Measurements from ENCODE around the gene CSNK2A1. TPM values are rescaled to one million over a fixed set of nuclear protein-coding genes. Genes with fewer than 3 reads are reported as not detected.
"Not testable (repeated sequence)": the region's sequence is repeated elsewhere in the genome, so short reads cannot be mapped to it uniquely, and the experiment has no call there.

The CSNK2A1 gene
- total RNA-seq, 3 donors from 2014 or later, result 183 to 191 (median 187) TPM

DNA sequence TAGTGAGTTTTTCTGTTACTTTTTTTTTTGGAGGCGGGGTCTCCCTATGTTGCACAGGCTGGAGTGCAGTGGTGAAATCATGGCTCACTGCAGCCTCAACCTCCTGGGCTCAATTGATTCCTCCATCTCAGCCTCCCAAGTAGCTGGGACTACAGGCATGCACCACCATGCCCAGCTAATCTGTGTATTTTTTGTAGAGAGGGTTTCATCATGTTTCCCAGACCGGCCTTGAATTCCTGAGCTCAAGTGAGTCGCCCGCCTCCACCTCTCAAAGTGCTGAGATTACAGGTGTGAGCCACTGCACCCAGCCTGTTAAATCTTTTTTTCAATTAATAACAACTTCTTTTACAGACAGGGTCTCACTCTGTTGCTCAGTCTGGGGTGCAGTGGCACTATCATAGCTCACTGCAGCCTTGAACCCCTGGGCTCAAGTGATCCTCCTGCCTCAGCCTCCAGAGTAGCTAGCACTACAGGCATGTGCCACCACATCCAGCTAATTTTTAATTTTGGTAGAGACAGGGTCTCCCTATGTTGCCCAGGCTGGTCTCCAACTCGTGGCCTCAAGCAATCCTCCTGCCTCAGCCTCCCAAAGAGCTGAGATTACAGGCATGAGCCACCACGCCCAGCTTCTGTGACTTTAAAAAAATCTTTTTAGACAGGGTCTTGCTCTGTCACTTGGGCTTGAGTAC, 66.9 kb downstream of the CSNK2A1 start:
- not testable (repeated sequence) for H3K9me3 Mint-ChIP-seq; ATAC-seq; DNase-seq; H3K4me3 Mint-ChIP-seq; H3K27me3 Mint-ChIP-seq (ENCODE audit: low read depth)
- Mint-ChIP-seq H3K36me3 (ENCODE audit: insufficient read depth) (peaks cover 12% of the 10 kb centered on the region), H3K4me1 (ENCODE audit: low read depth) (peaks cover 16% of the 10 kb centered on the region)

DNA sequence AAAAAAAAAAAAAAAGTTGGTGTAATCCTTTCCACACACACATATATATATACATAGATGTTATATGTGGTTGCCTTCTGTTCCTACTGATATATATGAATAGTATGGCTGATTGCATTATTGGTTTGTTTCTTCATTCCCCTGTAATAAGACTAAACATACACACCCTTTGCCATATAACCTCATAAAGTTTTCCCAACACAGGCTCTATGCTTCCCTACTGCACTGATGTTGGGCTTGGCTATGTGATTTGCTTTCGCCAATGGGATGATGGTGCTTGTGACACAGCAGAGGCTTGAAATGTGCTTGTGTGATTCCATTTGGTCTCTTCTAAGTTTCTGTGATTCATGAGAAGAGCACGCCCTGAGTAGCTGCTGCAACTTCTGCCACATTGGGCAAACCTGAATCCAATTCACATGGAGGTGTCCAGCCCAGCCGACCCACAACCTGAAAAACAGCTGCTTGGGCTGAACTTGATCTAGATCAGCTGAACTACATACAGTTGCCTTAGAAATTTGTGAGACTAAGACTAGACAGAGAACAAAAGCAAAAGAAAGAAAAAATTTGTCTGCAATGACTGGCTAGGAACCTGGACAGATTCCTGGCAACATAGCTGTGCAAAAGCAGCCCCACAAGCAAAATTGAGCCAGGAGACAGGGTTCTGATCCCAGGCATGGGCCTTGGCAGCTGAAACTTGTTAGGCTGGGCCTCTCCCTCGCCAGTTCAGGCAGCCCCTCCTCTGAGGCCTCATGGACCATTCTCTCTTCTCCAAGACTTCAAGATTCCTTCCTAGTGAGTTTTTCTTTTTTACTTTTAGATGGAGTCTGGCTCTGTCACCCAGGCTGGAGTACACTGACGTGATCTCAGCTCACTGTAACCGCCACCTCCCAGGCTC, 67.9 kb downstream of the CSNK2A1 start:
- Mint-ChIP-seq H3K27me3 (ENCODE audit: low read depth) (no peaks in the 10 kb centered on the region), H3K4me1 (ENCODE audit: low read depth) (peaks cover 10% of the 10 kb centered on the region), H3K36me3 (ENCODE audit: insufficient read depth) (peaks cover 12% of the 10 kb centered on the region), H3K4me3 (no peak overlapping the region), H3K9me3 (no peaks in the 10 kb centered on the region)
- ATAC-seq (no peak), DNase-seq (no peak)

DNA sequence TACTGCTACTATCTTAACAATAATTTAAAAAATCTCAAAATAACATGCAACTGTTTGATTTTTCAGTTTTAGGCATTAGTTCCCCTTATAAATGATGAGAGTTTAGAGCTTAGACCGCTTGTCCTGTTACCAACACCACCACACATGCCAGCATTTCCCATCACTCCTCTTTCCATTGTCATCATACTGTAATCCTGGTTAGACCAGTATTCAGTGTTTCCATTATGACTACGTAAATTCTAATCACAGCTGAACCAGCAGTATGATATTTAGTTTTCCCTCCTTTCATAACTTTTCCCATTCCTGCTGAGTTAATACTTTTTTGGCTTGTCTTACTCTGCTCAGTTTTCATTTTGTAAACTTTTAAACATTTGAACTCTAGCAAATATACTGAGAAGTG, 69.0 kb downstream of the CSNK2A1 start:
- peaks cover 12% of the 10 kb centered on the region for H3K36me3 Mint-ChIP-seq (ENCODE audit: insufficient read depth)
- ATAC-seq, result no peak
- no peak overlapping the region for H3K4me3 Mint-ChIP-seq
- peaks cover 3% of the 10 kb centered on the region for H3K27me3 Mint-ChIP-seq (ENCODE audit: low read depth)
- H3K9me3 Mint-ChIP-seq, result no peaks in the 10 kb centered on the region
- no peak for DNase-seq
- peaks cover 5% of the 10 kb centered on the region for H3K4me1 Mint-ChIP-seq (ENCODE audit: low read depth)

DNA sequence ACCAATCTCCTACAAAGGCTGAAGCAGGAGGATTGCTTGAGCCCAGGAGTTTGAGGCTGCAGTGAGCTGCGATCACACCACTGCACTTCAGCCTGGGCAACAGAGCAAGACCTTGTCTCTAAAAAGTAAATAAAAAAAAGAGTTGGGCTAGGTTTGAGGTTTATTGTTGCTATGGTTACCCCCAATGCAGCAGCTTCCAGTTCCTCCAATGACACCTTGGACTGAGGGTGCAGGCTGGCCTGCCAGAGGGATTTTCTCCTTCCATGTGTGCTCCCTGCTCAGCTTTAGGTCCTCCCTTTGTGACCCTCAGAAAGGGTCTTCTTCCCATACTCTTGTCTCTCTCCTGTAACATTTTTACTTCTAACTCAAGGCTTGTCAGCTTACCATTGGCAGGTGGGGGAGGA, 70.7 kb downstream of the CSNK2A1 start:
- Mint-ChIP-seq H3K4me1 (ENCODE audit: low read depth) (no peaks in the 10 kb centered on the region), H3K9me3 (no peaks in the 10 kb centered on the region), H3K4me3 (no peak overlapping the region), H3K36me3 (ENCODE audit: insufficient read depth) (peaks cover 7% of the 10 kb centered on the region), H3K27me3 (ENCODE audit: low read depth) (peaks cover 4% of the 10 kb centered on the region)
- no peak for DNase-seq
- no peak for ATAC-seq

DNA sequence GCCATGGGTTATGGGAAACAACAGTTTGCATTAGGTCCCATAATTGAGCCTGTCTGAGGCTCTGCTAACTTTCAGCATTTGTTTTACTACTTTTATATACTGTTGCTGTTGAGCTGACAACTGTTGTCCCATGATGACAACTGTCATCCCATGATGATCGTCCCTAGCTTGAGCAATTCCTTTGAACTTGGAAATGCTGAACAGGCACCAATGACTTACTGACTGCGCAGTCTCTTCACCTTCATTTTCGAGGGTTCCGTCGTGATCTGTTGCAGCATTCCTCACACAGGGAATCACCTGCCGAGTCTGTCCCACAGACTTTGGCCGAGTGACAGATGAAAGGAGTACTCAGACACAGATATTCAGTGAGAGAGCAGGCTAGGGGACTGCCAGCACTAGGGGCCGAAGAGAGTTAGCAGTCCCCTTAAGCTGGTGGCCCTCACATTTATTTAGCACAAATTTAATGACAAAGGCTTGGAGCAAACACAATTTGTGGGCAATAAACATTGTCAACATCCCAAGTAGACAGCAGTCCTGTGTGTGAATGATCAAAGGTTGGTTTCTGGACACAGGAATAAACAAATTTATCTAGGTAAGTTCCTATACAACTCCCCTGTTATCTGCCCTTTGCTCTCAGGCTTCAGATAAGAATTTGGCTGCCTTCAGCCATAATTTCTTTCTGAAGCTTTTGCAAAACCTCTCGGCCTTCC, 71.3 kb downstream of the CSNK2A1 start:
- no peak overlapping the region for H3K4me3 Mint-ChIP-seq
- peaks cover 5% of the 10 kb centered on the region for H3K36me3 Mint-ChIP-seq (ENCODE audit: insufficient read depth)
- no peaks in the 10 kb centered on the region for H3K4me1 Mint-ChIP-seq (ENCODE audit: low read depth)
- no peak for ATAC-seq
- DNase-seq, result no peak
- no peaks in the 10 kb centered on the region for H3K9me3 Mint-ChIP-seq
- H3K27me3 Mint-ChIP-seq (ENCODE audit: low read depth), result peaks cover 4% of the 10 kb centered on the region

DNA sequence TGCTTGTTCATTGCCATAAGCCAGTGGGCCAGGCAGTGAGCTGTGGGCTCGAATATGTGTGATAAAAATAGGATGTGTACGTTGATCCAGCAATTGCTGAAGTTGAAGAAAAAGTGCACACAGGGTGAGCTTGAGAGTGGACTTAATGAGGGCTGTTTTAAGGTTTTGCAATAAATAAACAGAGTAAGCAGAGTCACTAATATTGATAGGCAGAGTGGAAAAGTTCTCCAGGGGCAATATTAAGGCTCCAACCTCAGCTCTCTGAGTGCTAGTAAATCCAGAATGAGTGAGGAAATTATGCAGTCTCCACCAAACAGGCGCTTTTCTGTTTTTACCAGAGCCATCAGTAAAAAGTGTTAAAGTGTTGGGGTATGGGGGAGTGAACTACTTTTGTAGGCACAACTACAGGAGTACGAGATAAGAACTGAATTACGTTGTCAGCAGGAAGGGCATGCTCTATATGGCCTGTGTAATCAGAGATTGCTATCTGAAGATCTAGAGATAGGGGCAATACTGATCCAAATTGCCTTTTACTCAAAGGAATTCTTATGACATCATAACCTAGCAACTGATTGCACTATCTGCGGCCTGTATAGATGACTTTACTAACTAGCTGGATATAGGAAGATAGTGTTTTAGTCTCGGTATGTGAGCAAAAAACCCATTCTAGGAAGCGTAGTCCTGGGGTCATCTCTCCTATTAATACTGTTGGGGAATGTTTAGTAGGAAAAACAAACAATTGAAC, 73.7 kb downstream of the CSNK2A1 start:
- Mint-ChIP-seq H3K9me3 (no peaks in the 10 kb centered on the region), H3K36me3 (ENCODE audit: insufficient read depth) (peaks cover 2% of the 10 kb centered on the region), H3K4me3 (no peak overlapping the region), H3K27me3 (ENCODE audit: low read depth) (peaks cover 4% of the 10 kb centered on the region), H3K4me1 (ENCODE audit: low read depth) (no peaks in the 10 kb centered on the region)
- DNase-seq (no peak), ATAC-seq (no peak)

DNA sequence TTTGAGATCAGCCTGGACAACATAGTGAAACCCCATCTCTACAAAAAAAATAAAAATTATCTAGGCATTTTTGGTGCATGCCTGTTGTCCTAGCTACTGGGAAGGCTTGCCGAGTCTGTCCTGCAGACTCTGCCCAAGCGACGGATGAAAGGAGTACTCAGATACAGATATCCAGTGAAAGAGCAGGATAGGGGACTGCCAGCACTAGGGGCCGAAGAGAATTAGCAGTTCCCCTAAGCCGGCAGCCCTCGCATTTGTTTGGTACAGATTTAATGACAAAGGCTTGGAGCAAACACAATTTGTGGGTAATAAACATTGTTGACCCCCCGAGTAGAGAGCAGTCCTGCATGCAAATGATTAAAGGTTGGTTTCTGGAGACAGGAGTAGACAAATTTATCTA, 75.8 kb downstream of the CSNK2A1 start:
- no peak overlapping the region for H3K4me3 Mint-ChIP-seq
- peaks cover 6% of the 10 kb centered on the region for H3K4me1 Mint-ChIP-seq (ENCODE audit: low read depth)
- peaks cover 4% of the 10 kb centered on the region for H3K27me3 Mint-ChIP-seq (ENCODE audit: low read depth)
- H3K36me3 Mint-ChIP-seq (ENCODE audit: insufficient read depth), result no peaks in the 10 kb centered on the region
- no peak for DNase-seq
- H3K9me3 Mint-ChIP-seq, result no peaks in the 10 kb centered on the region
- ATAC-seq, result no peak

DNA sequence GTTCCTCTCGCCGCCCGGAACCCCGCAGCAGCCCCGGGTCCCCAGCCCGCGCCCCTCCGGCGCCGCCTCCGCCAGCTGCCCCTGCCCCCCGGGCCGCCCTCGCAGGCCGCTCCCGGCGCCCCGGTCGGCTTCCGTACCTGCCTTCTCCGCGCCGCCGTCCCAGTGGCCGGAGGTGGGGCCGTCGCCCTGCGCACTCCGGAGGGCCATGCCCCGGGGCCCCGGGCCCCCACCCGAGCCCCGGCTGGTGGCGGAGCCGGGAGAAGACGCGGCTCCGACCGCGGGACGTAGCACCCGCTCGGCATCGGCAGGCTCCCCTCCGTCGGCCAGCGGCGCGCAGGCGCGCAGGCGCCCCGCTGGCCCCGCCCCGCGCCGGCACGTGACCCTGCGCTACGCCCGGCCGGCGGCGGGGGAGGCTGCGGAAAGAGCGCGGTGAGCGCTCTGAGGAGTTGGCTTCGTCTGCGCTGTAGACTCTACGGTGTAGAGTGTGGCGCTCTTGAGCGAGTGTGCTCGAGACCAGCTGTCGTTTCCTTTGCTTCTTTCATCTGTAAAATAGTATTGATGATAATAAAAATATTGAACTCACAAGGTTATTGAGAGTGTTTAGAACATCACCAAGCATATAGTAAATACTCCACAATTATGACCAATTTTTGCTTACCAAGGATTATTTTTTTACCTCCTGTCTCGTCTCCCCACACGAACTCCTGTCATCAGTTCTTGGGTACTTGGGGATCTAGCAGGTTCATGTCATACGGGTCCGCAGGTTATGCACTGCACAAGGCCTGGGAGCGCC, 81.2 kb downstream of the CSNK2A1 start, which contains the start of gene TBC1D20:
Gene TBC1D20, minus strand, starts transcription at position 335 of the 793 bp plus-strand sequence. Its CDS starts 128 bp downstream, at position 207.
- H3K9me3 Mint-ChIP-seq, result no peaks in the 10 kb centered on the region
- H3K4me1 Mint-ChIP-seq (ENCODE audit: low read depth), result peaks cover 39% of the 10 kb centered on the region
- peak within 1 kb of the TSS; percentile 93 for H3K4me3 Mint-ChIP-seq
- ATAC-seq (peak; percentile 97), DNase-seq (peak; percentile 81)
- no peaks in the 10 kb centered on the region for H3K27me3 Mint-ChIP-seq (ENCODE audit: low read depth)
- peaks cover 5% of the 10 kb centered on the region for H3K36me3 Mint-ChIP-seq (ENCODE audit: insufficient read depth)

DNA sequence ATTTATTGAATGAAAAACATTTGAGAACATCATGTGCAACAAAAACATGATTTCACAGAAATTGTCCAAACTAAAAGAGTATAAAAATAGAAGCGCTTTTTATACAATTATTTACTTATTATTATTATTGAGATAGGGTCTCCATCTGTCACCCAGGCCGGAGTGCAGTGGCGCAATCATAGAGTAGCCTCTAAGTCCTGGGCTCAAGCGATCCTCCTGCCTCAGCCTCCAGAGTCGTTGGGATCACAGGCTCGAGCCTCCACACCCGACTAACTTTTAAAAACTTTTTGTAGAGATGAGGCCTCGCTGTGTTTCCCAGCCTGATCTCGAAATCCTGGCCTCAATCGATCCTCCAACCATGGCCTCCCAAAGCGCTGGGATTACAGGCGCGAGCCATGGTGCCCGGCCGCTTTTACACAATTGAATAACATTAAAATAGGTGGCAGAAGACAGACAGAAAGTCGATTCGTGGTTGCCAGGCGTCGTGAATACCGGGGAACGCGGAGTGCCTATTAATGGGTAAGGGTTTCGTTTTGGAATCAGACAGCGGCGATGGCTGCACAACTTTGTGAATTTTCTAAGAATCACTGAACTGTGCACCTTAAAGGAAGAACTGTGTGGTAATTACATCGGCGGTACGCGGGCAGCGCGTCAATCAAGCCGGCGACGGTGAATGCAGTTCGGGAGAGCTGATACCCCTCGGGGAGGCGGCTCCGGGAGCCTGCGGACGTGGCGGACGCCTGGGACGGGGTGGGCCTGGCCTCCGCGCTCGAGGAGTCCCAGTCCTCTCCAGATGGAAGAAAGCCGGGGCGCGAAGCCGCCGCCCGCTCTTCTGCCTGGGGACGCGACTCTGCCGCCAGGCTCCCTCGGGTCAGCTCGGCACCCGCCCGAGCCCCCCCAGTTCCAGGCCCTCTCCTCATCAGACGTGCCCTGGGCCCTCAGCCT, 82.1 kb downstream of the CSNK2A1 start:
- ATAC-seq (peak; percentile 47 to 53), DNase-seq (peak; percentile 36)
- peak overlapping the region; percentile 93 for H3K4me3 Mint-ChIP-seq
- no peaks in the 10 kb centered on the region for H3K9me3 Mint-ChIP-seq
- H3K4me1 Mint-ChIP-seq (ENCODE audit: low read depth), result peaks cover 41% of the 10 kb centered on the region
- H3K36me3 Mint-ChIP-seq (ENCODE audit: insufficient read depth), result peaks cover 5% of the 10 kb centered on the region
- H3K27me3 Mint-ChIP-seq (ENCODE audit: low read depth), result no peaks in the 10 kb centered on the region

DNA sequence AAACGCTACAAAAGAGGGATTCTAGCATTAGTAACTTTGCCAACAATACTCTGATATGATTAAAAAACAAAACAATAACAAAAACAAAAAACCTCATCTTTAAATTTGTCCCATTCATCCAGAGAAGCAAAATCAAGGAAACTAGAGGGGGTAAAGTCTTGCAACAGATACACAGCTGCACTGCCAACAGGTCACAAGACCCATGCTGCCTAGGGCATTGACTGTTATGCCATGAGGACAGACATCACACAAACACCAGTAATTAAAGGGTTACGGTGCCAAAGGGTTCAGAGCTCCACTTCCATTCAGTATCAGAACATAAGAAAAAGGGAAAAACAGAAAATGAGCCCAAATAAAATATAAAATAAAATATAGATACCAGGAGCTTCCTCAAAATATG, 82.9 kb downstream of the CSNK2A1 start:
- H3K27me3 Mint-ChIP-seq (ENCODE audit: low read depth), result no peaks in the 10 kb centered on the region
- H3K4me1 Mint-ChIP-seq (ENCODE audit: low read depth), result peaks cover 45% of the 10 kb centered on the region
- peak overlapping the region; percentile 93 for H3K4me3 Mint-ChIP-seq
- no peaks in the 10 kb centered on the region for H3K9me3 Mint-ChIP-seq
- peaks cover 5% of the 10 kb centered on the region for H3K36me3 Mint-ChIP-seq (ENCODE audit: insufficient read depth)
- ATAC-seq (no peak), DNase-seq (no peak)

DNA sequence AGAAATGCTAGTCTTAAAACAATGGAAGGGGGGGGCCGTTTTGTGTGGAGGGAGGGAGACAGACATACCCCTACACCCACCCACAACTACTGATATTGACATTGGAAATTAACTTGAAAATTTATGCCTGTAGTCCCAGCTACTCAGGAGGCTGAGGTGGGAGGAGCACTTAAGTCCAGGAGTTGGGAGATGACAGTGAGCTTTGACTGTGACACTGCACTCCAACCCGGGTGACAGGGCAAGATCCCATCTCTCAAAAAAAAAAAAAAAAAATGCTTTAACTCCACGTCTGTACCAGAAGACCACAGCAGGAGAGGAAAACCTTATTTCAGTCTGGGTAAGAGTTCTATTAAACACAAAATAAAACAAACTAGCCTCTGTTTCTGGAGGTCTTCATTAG, 83.4 kb downstream of the CSNK2A1 start:
- no peak for DNase-seq
- Mint-ChIP-seq H3K27me3 (ENCODE audit: low read depth) (no peaks in the 10 kb centered on the region), H3K36me3 (ENCODE audit: insufficient read depth) (peaks cover 5% of the 10 kb centered on the region), H3K4me1 (ENCODE audit: low read depth) (peaks cover 45% of the 10 kb centered on the region), H3K4me3 (peak overlapping the region; percentile 93), H3K9me3 (no peaks in the 10 kb centered on the region)
- no peak for ATAC-seq

DNA sequence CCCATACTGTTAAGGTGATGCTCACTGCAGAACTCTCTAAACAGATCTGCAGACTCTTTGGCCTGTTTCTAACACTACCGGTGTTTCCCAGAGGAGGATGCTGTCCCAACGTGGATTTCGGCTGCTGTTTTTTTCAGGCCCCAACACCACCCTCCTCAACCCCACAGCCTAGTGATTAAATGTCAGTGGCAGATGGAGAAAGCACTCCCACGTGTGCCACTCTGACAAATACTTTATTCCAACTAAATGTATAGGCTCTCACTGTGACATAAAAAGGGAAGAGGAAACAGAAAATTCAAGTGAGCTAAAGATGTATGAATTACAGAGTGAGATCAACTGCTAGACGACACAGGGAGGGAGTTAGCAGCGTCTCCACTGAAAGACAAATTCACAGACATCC, 84.8 kb downstream of the CSNK2A1 start:
- H3K4me3 Mint-ChIP-seq, result peak overlapping the region; percentile 13

More for the DNA sequence above, 84.8 kb downstream of the CSNK2A1 start:
- Mint-ChIP-seq H3K9me3 (no peaks in the 10 kb centered on the region), H3K4me1 (ENCODE audit: low read depth) (peaks cover 49% of the 10 kb centered on the region), H3K36me3 (ENCODE audit: insufficient read depth) (peaks cover 5% of the 10 kb centered on the region), H3K27me3 (ENCODE audit: low read depth) (no peaks in the 10 kb centered on the region)
- DNase-seq (no peak), ATAC-seq (no peak)

Measured in activated T-cell treated with anti-CD3 and anti-CD28 coated beads, Interleukin-2, amount 50 U/mL, for 4 hours (primary cell).